Progenitor cell of endocrine pancreas (in vitro differentiated cells): Measurements from ENCODE around the gene MYBBP1A. TPM values are rescaled to one million over a fixed set of nuclear protein-coding genes. Genes with fewer than 3 reads are reported as not detected.

Experiments used
- DNase-seq: peaks from one replicate; pipeline ENCODE4 v3.0.0; 2021; ENCODE audit warnings: low spot score; ENCODE audit not compliant: unreplicated experiment
- H3K27ac Mint-ChIP-seq: 2 replicates; pipeline ENCODE4 v1.8.0; 2021; ENCODE audit warnings: mild to moderate bottlenecking, moderate library complexity, mixed read lengths
- H3K27me3 Mint-ChIP-seq: 2 replicates; pipeline ENCODE4 v1.8.0; 2021; ENCODE audit warnings: mixed read lengths
- H3K36me3 Mint-ChIP-seq: 2 replicates; pipeline ENCODE4 v1.8.0; 2022; ENCODE audit warnings: mixed read lengths; ENCODE audit not compliant: insufficient read depth
- H3K4me1 Mint-ChIP-seq: 2 replicates; pipeline ENCODE4 v1.8.0; 2021; ENCODE audit warnings: low read depth, mixed read lengths
- H3K4me3 Mint-ChIP-seq: 2 replicates; pipeline ENCODE4 v1.8.0; 2021; ENCODE audit warnings: low read depth, mild to moderate bottlenecking, moderate library complexity, mixed read lengths
- H3K9me3 Mint-ChIP-seq: 2 replicates; pipeline ENCODE4 v1.8.0; 2021; ENCODE audit warnings: low read depth, mixed read lengths
- total RNA-seq: library from RNA; stranded (reverse); gene quantifications from 2 replicates; pipeline ENCODE4 v1.2.1, GENCODE V29; 2021
- TF ChIP-seq, protein P1 (sequence below): fragments of 200-600 bp; sonication (generic); IDR thresholded peaks from one replicate; pipeline ENCODE4 v1.5.0; 2021; ENCODE audit warnings: antibody characterized with exemption, mild to moderate bottlenecking; ENCODE audit not compliant: unreplicated experiment

MYBBP1A gene
- total RNA-seq, 1 donor from 2014 or later: 55.2 TPM

DNA sequence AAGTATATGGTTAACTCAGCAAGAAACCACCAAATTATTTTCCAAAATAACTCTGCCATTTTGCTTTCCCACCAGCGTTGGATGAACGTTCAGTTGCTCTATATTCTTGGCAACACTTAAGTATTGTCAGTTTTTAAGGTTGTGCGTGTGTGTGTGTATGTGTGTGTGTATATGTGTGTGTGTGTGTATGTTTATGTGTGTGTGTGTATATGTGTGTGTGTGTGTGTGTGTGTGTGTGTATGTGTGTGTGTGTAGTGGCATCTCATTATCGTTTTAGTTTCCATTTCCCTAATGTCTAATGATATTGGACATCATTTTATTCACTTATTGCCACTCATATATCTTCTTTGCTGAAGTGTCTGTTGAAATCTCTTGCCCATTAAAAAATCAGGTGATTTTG lies 17.9 kb upstream of the MYBBP1A start:
- Mint-ChIP-seq H3K36me3 (no peaks in the 10 kb centered on the region), H3K27me3 (no peaks in the 10 kb centered on the region), H3K4me1 (peaks cover 17% of the 10 kb centered on the region), H3K27ac (no peak overlapping the region), H3K4me3 (no peak overlapping the region), H3K9me3 (no peaks in the 10 kb centered on the region)
- TF ChIP-seq, protein P1, sequence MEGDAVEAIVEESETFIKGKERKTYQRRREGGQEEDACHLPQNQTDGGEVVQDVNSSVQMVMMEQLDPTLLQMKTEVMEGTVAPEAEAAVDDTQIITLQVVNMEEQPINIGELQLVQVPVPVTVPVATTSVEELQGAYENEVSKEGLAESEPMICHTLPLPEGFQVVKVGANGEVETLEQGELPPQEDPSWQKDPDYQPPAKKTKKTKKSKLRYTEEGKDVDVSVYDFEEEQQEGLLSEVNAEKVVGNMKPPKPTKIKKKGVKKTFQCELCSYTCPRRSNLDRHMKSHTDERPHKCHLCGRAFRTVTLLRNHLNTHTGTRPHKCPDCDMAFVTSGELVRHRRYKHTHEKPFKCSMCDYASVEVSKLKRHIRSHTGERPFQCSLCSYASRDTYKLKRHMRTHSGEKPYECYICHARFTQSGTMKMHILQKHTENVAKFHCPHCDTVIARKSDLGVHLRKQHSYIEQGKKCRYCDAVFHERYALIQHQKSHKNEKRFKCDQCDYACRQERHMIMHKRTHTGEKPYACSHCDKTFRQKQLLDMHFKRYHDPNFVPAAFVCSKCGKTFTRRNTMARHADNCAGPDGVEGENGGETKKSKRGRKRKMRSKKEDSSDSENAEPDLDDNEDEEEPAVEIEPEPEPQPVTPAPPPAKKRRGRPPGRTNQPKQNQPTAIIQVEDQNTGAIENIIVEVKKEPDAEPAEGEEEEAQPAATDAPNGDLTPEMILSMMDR: no peak
- no peak for DNase-seq

DNA sequence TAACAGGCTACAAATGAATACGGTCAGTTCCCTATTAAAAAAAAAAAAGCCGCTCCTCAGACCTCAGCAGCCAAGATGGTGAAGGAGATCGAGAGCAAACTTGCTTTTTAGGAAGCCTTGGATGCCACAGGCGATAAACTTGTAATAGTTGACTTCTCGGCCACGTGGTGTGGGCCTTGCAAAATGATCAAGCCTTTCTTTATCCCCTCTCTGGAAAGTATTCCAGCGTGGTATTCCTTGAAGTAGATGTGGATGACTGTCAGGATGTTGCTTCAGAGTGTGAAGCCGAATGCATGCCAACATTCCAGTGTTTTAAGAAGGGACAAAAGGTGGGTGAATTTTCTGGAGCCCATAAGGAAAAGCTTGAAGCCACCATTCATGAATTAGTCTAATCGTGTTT lies 16.9 kb upstream of the MYBBP1A start:
- Mint-ChIP-seq H3K4me3 (no peak overlapping the region), H3K4me1 (peaks cover 15% of the 10 kb centered on the region), H3K27me3 (no peaks in the 10 kb centered on the region), H3K36me3 (no peaks in the 10 kb centered on the region), H3K27ac (no peak overlapping the region), H3K9me3 (no peaks in the 10 kb centered on the region)
- TF ChIP-seq, protein P1: no peak
- no peak for DNase-seq

DNA sequence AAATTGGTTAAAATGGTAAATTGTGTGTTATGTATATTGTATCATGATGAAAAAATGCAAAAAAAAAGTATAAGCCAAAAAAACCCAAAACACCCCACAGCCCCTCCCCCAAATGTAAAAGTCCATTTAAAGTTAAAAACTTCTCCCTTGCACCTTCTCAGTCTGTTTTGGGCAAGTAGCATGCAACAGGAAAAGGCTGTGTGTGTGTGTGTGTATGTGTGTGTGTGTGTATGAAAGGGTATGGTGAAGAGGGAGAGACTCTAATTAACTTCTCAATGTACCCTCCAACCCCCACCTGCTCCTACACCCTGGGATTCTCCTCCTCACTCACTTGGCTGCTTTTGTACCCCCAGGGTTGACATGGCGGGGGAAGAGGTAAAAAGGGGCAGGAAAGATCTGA lies 14.4 kb upstream of the MYBBP1A start:
- peaks cover 9% of the 10 kb centered on the region for H3K4me1 Mint-ChIP-seq
- no peak overlapping the region for H3K4me3 Mint-ChIP-seq
- no peaks in the 10 kb centered on the region for H3K36me3 Mint-ChIP-seq
- peaks cover 3% of the 10 kb centered on the region for H3K27me3 Mint-ChIP-seq
- H3K9me3 Mint-ChIP-seq: no peaks in the 10 kb centered on the region
- TF ChIP-seq, protein P1: no peak
- DNase-seq: no peak
- H3K27ac Mint-ChIP-seq: no peak overlapping the region

DNA sequence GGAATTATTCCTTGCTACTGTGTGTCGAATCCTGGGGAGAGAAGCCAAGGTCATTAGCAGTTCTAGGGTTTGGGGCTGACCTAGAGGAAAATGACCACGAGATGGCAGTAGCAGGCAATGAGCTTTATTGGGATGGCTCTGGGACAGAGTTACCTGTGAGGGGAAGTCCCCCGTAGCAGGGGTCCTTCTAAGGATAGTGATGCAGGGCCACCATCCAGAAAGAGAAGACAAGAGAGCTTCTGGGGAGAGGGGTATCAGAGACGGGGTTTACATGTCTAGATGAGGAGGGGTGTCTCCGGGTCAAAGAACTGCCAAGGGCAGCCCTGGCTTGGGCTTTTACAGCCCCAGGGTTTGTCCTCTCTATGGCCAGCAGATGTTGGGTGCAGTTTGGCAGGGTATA lies 11.6 kb upstream of the MYBBP1A start:
- Mint-ChIP-seq H3K27me3 (peaks cover 12% of the 10 kb centered on the region), H3K4me3 (no peak overlapping the region), H3K36me3 (no peaks in the 10 kb centered on the region), H3K9me3 (no peaks in the 10 kb centered on the region), H3K27ac (no peak overlapping the region), H3K4me1 (peaks cover 9% of the 10 kb centered on the region)
- TF ChIP-seq, protein P1: peak; percentile 75
- peak; percentile 67 for DNase-seq

DNA sequence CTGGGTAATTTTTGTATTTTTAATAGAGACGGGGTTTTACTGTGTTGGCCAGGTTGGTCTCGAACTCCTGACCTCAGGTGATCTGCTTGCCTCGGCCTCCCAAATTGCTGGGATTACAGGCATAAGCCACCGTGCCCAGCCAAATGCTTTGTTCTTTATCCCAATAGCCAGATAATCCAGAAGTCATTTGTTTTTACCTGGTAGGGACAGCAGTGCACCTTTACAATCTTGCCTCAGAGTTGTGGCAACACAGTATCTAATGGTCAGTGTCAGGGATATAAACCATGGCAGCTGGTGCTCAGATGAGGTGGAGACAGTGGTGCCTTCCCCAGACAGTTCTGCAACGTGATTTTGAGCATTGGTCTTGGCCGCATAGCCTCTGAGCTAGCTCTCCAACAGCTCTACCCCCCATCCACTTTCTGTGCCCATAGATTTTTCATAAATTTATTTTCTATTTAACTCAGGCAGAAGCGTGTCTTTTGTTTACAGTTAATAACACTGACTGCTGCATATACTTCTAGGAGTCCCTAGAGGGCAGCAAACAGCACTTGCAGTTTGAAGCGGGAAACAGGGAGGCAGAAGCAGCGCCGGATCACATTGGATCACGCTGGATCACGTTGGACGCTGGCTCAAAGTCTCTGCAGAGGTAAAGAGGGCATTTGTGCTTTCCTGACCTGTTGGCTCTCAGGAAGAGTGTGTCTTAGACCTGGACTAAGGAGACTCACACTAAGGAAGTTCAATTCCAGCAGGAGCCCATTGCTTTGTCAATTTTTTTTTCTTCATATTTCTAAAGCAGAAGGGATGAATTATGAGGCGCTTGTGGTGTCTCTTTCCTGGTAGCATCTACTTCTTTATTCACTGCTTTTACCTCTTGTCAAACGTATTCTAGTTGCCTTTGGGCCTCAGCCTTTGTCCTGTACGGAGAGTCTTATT lies 10.3 kb upstream of the MYBBP1A start:
- peak; percentile 29 for DNase-seq
- Mint-ChIP-seq H3K4me3 (no peak overlapping the region), H3K27ac (no peak overlapping the region), H3K4me1 (peaks cover 9% of the 10 kb centered on the region), H3K9me3 (no peaks in the 10 kb centered on the region), H3K36me3 (no peaks in the 10 kb centered on the region), H3K27me3 (peaks cover 16% of the 10 kb centered on the region)
- TF ChIP-seq, protein P1: peak; percentile 86
